PFSK-1 (cell line): ENCODE results near the gene GDF15.

Source experiments
- FOXP2 ChIP-seq: optimal IDR thresholded peaks from 2 replicates; pipeline ENCODE3; 2011; ENCODE audit warnings: borderline replicate concordance, control low read depth, inconsistent platforms; ENCODE audit not compliant: insufficient read depth; ENCODE audit errors: extremely low read length, extremely low read depth
- POLR2AphosphoS5 ChIP-seq: IDR thresholded peaks from 2 replicates; pipeline ENCODE4 v1.6.1; 2012; ENCODE audit warnings: low read depth, mild to moderate bottlenecking, control low read depth, low read length, moderate library complexity
- REST ChIP-seq, 2 experiments: IDR thresholded peaks; 2 replicates each; pipeline versions ENCODE4 v1.6.1 to v1.8.0; 2011 to 2012; ENCODE audit warnings: low read depth in 2 of 2, low read length in 2 of 2, control low read depth in 1 of 2, inconsistent platforms in 1 of 2, mild to moderate bottlenecking in 1 of 2, moderate library complexity in 1 of 2; ENCODE audit not compliant: insufficient read depth in 1 of 2
- SIN3A ChIP-seq: IDR thresholded peaks from 2 replicates; pipeline ENCODE4 v1.6.1; 2012; ENCODE audit warnings: mild to moderate bottlenecking, low read length, moderate library complexity, borderline replicate concordance; ENCODE audit not compliant: insufficient read depth
- TAF1 ChIP-seq: IDR thresholded peaks from 2 replicates; pipeline ENCODE4 v1.6.1; 2012; ENCODE audit warnings: low read length, control low read depth, borderline replicate concordance; ENCODE audit not compliant: insufficient read depth

Gene GDF15

GRCh38 chr19:18425515-18426415 lies 39.8 kb downstream of the GDF15 start:
- TF ChIP-seq POLR2AphosphoS5 (no peak), SIN3A (no peak), FOXP2 (no peak), TAF1 (no peak), REST (IDR thresholded peaks at IDR 0.05; ENCODE audit: insufficient read depth in 1 of 2, low read depth in 2 of 2, low read length in 2 of 2) (no peak)

- TF ChIP-seq SIN3A (no peak), POLR2AphosphoS5 (no peak), TAF1 (no peak), FOXP2 (no peak), REST (IDR thresholded peaks at IDR 0.05; ENCODE audit: insufficient read depth in 1 of 2, low read depth in 2 of 2, low read length in 2 of 2) (no peak)
Measured at GRCh38 chr19:18426416-18426767, 40.4 kb downstream of the GDF15 start.

GRCh38 chr19:18427080-18427742 lies 41.3 kb downstream of the GDF15 start:
- no peak for TF ChIP-seq SIN3A
- no peak for TF ChIP-seq REST (IDR thresholded peaks at IDR 0.05; ENCODE audit: insufficient read depth in 1 of 2, low read depth in 2 of 2, low read length in 2 of 2)
- no peak for TF ChIP-seq FOXP2
- TF ChIP-seq POLR2AphosphoS5: no peak
- TF ChIP-seq TAF1: no peak

- no peak for TF ChIP-seq REST (IDR thresholded peaks at IDR 0.05; ENCODE audit: insufficient read depth in 1 of 2, low read depth in 2 of 2, low read length in 2 of 2)
- no peak for TF ChIP-seq SIN3A
- TF ChIP-seq TAF1: no peak
- TF ChIP-seq POLR2AphosphoS5: no peak
- no peak for TF ChIP-seq FOXP2
Measured at GRCh38 chr19:18427743-18428113, 41.8 kb downstream of the GDF15 start.
